HT1080 (cell line): ENCODE data around the gene GTF3C1. TPM values are rescaled to one million over a fixed set of nuclear protein-coding genes. Genes with fewer than 3 reads are reported as not detected.

ENCODE experiments used
- DNase-seq: peaks from one replicate; pipeline ENCODE4 v3.0.0-alpha.2; 2015; ENCODE audit warnings: low read depth
- total RNA-seq: library from RNA; depleted of rRNA; stranded (reverse); fragments of >200 nt; shearing (Covaris generic); gene quantifications from 2 replicates; pipeline ENCODE4 v1.2.3, GENCODE V29; 2014; rRNA removed

GTF3C1 gene
- total RNA-seq, 1 experiment from 2014 or later = 65.0 TPM

DNA sequence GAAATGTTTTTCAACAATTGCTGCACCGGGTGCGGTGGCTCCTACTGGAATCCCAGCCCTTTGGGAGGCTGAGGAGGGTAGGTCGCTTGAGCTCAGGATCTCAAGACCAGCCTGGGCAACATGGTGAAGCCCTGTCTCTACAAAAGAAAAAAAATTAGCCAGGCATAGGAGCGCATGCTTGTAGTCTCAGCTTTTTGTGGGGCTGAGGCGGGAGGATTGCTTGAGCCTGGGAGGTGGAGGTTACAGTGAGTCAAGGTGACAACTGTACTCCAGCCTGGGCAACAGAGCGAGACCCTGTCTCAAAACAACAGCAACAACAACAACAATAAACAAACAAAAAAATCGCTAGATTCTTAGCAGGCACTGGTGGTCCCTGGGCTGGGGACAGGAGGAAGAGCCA lies 119.2 kb downstream of the GTF3C1 start:
- no peak for DNase-seq

DNA sequence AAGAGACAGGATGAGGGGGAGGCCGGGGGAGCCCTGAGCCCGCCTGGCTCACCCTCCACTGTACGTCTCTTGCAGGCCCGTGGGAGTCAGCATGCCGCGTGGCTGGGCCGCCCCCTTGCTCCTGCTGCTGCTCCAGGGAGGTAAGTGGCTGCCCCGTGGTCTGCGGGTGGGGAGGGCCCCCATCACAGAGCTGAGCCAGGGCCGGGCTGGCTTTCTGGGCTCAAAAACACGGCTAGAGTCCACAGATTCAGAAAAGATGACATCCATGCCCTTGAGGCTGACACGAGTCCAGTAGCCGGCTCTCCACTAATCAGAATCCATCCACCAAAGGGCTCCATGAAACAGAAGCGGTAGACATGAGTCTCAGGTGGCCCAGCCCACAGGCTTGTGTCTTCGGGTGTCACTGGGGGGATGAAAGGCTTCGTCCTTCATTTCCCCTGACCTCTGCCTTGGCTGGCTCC lies 119.7 kb downstream of the GTF3C1 start:
- no peak for DNase-seq

DNA sequence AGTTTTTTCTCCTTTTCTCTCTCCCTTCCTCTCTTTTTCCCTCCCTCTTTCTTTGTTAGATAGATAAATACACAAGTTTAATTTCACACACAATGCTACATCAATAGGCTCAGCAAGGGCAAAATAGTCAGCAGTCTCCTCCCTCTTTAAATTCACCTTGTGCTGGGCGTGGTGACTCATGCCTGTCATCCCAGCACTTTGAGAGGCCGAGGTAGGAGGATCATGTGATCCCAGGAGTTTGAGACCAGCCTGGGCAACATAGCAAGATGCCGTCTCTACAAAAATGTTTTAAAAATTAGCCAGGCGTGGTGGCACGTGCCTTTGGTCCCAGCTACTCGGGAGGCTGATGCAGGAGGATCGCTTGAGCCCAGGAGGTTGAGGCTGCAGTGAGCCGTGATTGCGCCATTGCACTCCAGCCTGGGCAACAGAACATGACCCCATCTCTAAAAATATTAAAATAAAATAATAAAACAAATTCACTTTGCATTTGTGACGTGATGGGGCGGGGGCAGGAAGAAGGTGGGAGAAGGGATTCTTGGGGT lies 120.3 kb downstream of the GTF3C1 start:
- no peak for DNase-seq

GRCh38 chr16:27428026-27428785 lies 121.5 kb downstream of the GTF3C1 start:
- no peak for DNase-seq

- DNase-seq = no peak
Observed at GRCh38 chr16:27427538-27427937, 122.2 kb downstream of the GTF3C1 start.

GRCh38 chr16:27426423-27427408 lies 123.0 kb downstream of the GTF3C1 start:
- peak; percentile 92 for DNase-seq

GRCh38 chr16:27425961-27426360 lies 123.8 kb downstream of the GTF3C1 start:
- no peak for DNase-seq

DNA sequence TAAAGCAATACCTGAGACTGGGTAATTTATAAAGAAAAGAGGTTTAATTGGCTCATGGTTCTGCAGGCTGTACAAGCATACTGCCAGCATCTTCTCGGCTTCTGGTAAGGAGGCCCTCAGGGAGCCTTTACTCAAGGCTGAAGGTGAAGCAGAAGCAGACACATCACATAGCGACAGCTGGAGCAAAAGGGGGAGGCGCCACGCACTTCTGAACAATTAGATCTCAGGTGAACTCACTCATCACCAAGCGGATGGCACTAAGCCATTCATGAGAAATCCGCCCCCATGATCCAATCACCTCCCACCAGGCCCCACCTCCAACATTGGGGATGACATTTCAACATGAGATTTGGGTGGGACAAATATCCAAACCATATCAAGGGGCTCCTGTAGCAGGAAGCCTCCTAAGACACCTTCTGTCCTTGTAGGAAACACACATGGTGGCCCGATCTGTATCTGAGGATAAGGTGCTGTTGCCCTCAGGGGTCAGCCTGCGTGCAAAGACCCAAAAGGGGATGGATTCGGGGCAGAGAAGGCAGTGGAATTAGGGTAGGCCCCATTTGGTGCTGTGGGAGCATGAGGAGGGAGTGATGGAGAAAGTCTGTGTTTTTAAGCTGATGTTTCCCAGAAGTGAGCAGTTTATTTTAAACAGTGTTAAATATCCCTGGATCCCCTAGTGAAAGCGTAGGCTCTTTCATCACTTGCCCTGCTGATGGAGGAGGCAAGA lies 124.8 kb downstream of the GTF3C1 start:
- DNase-seq = no peak

GRCh38 chr16:27421961-27422740 lies 127.6 kb downstream of the GTF3C1 start:
- no peak for DNase-seq

DNA sequence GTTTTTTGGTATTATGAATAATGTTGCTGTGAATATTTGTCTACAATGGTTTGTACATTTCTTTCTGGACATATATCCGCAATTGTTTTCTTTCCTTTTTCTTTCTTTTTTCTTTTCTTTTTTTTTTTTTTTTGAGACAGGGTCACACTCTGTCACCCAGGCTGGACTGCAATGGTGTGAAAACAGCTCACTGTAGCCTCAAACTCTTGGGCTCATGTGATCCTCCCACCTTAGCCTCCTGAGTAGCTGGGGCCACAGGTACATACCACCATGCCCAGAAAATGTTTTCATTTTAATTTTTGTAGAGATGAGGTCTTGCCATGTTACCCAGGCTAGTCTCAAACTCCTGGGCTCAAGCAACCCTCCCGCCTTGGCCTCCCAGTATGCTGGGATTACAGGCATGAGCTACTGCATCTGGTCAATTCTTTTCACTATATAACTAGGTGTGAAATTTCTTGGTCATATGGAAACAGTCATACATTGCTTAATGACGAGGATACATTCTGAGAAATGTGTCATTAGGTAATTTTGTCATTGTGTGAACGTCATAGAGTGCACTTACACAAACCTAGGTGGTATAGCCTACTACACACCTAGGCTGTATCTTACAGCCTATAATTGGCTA lies 132.6 kb downstream of the GTF3C1 start:
- no peak for DNase-seq

GRCh38 chr16:27414788-27415431 lies 134.8 kb downstream of the GTF3C1 start:
- DNase-seq = no peak

- no peak for DNase-seq
Observed at GRCh38 chr16:27413956-27414355, 135.8 kb downstream of the GTF3C1 start.

- no peak for DNase-seq
Observed at GRCh38 chr16:27410761-27411160, 139.0 kb downstream of the GTF3C1 start.

Other genes starting within 250 kb of the GTF3C1 start
- gene IL4R, start 235.9 kb downstream of the GTF3C1 start, total RNA-seq = 21.0 and 21.8 TPM in 2 replicates
- gene IL21R, start 147.7 kb downstream of the GTF3C1 start, total RNA-seq = 0.67 and 0.80 TPM in 2 replicates
- gene KATNIP, start 231 bp upstream of the GTF3C1 start, total RNA-seq = 13.0 and 13.6 TPM in 2 replicates